GM21529 (cell line): ENCODE data around the gene ATAD3A.

ENCODE experiments used
- ATAC-seq: cut with Tn5 transposase; IDR thresholded peaks from one replicate; pipeline ENCODE4 v1.9.1; 2021; ENCODE audit not compliant: unreplicated experiment

The ATAD3A gene

GRCh38 chr1:1538334-1538733 is 26.4 kb downstream of the ATAD3A start:
- ATAC-seq, result no peak

- no peak for ATAC-seq
These were observed 27.0 kb downstream of the ATAD3A start for GRCh38 chr1:1538989-1539309.

GRCh38 chr1:1539310-1540089 is 27.5 kb downstream of the ATAD3A start:
- no peak for ATAC-seq

- no peak for ATAC-seq
These were observed 28.3 kb downstream of the ATAD3A start, which contains the start of gene TMEM240 for GRCh38 chr1:1540090-1540817. TSS of gene TMEM240 (minus strand) at chr1:1540624. CDS start at chr1:1540346, 278 bp downstream.

GRCh38 chr1:1540818-1541628 is 29.1 kb downstream of the ATAD3A start:
- no peak for ATAC-seq

- ATAC-seq, result no peak
These were observed 30.2 kb downstream of the ATAD3A start for GRCh38 chr1:1541956-1542765.

GRCh38 chr1:1542766-1543705 is 31.1 kb downstream of the ATAD3A start:
- no peak for ATAC-seq

- no peak for ATAC-seq
These were observed 31.7 kb downstream of the ATAD3A start for GRCh38 chr1:1543706-1544099.

GRCh38 chr1:1544544-1544943 is 32.6 kb downstream of the ATAD3A start:
- no peak for ATAC-seq

GRCh38 chr1:1545946-1546737 is 34.2 kb downstream of the ATAD3A start:
- ATAC-seq, result no peak

- no peak for ATAC-seq
These were observed 35.0 kb downstream of the ATAD3A start for GRCh38 chr1:1547011-1547410.

- no peak for ATAC-seq
These were observed 35.5 kb downstream of the ATAD3A start for GRCh38 chr1:1547476-1547875.

- no peak for ATAC-seq
These were observed 36.6 kb downstream of the ATAD3A start for GRCh38 chr1:1548591-1548990.

- ATAC-seq, result no peak
These were observed 38.1 kb downstream of the ATAD3A start for GRCh38 chr1:1550087-1550486.

- ATAC-seq, result no peak
These were observed 38.9 kb downstream of the ATAD3A start for GRCh38 chr1:1550591-1551432.

GRCh38 chr1:1551524-1552262 is 39.7 kb downstream of the ATAD3A start:
- no peak for ATAC-seq

GRCh38 chr1:1552263-1552639 is 40.3 kb downstream of the ATAD3A start:
- no peak for ATAC-seq
